HG03520 (cell line): ENCODE data around the gene CAST.
"Not testable (repeated sequence)": the region's sequence is repeated elsewhere in the genome, so short reads cannot be mapped to it uniquely, and the experiment has no call there.

Experiments
- ATAC-seq: cut with Tn5 transposase; IDR thresholded peaks from one replicate; pipeline ENCODE4 v1.9.1; 2021; ENCODE audit warnings: mild to moderate bottlenecking, moderate library complexity; ENCODE audit not compliant: unreplicated experiment

Gene CAST

GRCh38 chr5:96772111-96772510 is 109.9 kb downstream of the CAST start:
- no peak for ATAC-seq

GRCh38 chr5:96772542-96772941 is 110.4 kb downstream of the CAST start:
- no peak for ATAC-seq

- no peak for ATAC-seq
Observed at GRCh38 chr5:96775050-96775449, 112.9 kb downstream of the CAST start.

GRCh38 chr5:96775689-96776088 is 113.5 kb downstream of the CAST start:
- no peak for ATAC-seq

GRCh38 chr5:96776621-96777020 is 114.4 kb downstream of the CAST start:
- ATAC-seq, result no peak

GRCh38 chr5:96778409-96778808 is 116.2 kb downstream of the CAST start:
- no peak for ATAC-seq

- ATAC-seq, result no peak
Observed at GRCh38 chr5:96780626-96781025, 118.5 kb downstream of the CAST start.

GRCh38 chr5:96781031-96781971 is 119.1 kb downstream of the CAST start:
- no peak for ATAC-seq

- ATAC-seq, result no peak
Observed at GRCh38 chr5:96783326-96783725, 121.2 kb downstream of the CAST start.

- no peak for ATAC-seq
Observed at GRCh38 chr5:96785326-96786109, 123.3 kb downstream of the CAST start.

GRCh38 chr5:96788112-96788749 is 126.1 kb downstream of the CAST start:
- no peak for ATAC-seq

GRCh38 chr5:96789794-96790330 is 127.7 kb downstream of the CAST start:
- ATAC-seq, result no peak

GRCh38 chr5:96790961-96791504 is 128.9 kb downstream of the CAST start:
- no peak for ATAC-seq

GRCh38 chr5:96794757-96795156 is 132.6 kb downstream of the CAST start:
- no peak for ATAC-seq

- ATAC-seq, result no peak
Observed at GRCh38 chr5:96795626-96796025, 133.4 kb downstream of the CAST start.

GRCh38 chr5:96796434-96796833 is 134.3 kb downstream of the CAST start:
- no peak for ATAC-seq

- not testable (repeated sequence) for ATAC-seq
Observed at GRCh38 chr5:96801718-96802117, 139.5 kb downstream of the CAST start.

GRCh38 chr5:96807075-96807654 is 145.0 kb downstream of the CAST start:
- ATAC-seq, result peak; percentile 23

GRCh38 chr5:96808541-96808828 is 146.3 kb downstream of the CAST start:
- no peak for ATAC-seq

- no peak for ATAC-seq
Observed at GRCh38 chr5:96808868-96809558, 146.8 kb downstream of the CAST start.
